Measurements from ENCODE around the gene SPRING1. TPM values are rescaled to one million over a fixed set of nuclear protein-coding genes. Genes with fewer than 3 reads are reported as not detected.

SPRING1 gene
- polyA plus RNA-seq, 2 of the 4 experiments (the other 2 are of a cell fraction) = 11.2 to 17.4 TPM

DNA sequence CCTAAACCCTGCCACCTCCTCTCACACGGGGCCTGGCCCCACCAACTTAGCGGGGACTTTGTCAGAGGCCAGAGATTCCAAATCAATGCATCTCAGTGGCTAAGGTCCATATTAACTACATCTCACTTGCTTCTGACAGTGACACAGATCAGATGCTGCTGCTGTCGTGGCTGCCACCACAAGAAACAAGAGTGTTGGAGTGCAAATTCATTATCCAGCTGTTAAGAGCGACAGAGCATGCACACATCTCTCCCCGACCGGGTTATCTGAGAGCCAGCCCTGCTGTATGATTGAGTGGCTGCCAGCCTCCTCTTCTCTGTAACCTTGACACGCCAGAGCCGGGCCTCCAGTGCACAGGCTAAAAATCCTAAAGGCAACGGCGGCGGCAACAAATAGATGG, 40.2 kb downstream of the SPRING1 start:
- FAIRE-seq = no peak
- no peak overlapping the region for H3K4me3 ChIP-seq
- H3K9me3 ChIP-seq = no peaks in the 10 kb centered on the region
- peak in 1 of 2 experiments; percentile 25; a peak in 2 of 6 replicates for ATAC-seq
- POLR2A ChIA-PET = interaction anchor here (0.6 kb wide), 1 partner anchor 562 kb away, joined by 5 read pairs; no protein-coding TSS in a partner anchor
- 90% methylated on average over 11 of the region's 11 CpGs for WGBS (ENCODE audit: missing lambda C conversion rate)
- CTCF ChIA-PET = interaction anchor here (0.6 to 5.0 kb wide), 13 partner anchors 8 to 695 kb away, joined by 3 to 39 read pairs (median 3); no protein-coding TSS in a partner anchor
- DNase-seq (ENCODE audit: low read depth in 1 of 2, low spot score in 1 of 2) = no peak
- no peak overlapping the region for H3K27ac ChIP-seq
- no peaks in the 10 kb centered on the region for H3K4me1 ChIP-seq
- no peak overlapping the region for H3K4me2 ChIP-seq
- TF ChIP-seq JUN (IDR thresholded peaks at IDR 0.05) = no peak
- TF ChIP-seq, protein P1, sequence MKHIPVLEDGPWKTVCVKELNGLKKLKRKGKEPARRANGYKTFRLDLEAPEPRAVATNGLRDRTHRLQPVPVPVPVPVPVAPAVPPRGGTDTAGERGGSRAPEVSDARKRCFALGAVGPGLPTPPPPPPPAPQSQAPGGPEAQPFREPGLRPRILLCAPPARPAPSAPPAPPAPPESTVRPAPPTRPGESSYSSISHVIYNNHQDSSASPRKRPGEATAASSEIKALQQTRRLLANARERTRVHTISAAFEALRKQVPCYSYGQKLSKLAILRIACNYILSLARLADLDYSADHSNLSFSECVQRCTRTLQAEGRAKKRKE (CRISPR knock-in tag; IDR thresholded peaks at IDR 0.05; ENCODE audit: low read depth) = no peak
- no peak for TF ChIP-seq RNF2 (IDR thresholded peaks at IDR 0.05; ENCODE audit: borderline replicate concordance, low read depth)
- TF ChIP-seq MYC (IDR thresholded peaks at IDR 0.05; ENCODE audit: borderline replicate concordance, low read length) = no peak
- TF ChIP-seq, protein P2, sequence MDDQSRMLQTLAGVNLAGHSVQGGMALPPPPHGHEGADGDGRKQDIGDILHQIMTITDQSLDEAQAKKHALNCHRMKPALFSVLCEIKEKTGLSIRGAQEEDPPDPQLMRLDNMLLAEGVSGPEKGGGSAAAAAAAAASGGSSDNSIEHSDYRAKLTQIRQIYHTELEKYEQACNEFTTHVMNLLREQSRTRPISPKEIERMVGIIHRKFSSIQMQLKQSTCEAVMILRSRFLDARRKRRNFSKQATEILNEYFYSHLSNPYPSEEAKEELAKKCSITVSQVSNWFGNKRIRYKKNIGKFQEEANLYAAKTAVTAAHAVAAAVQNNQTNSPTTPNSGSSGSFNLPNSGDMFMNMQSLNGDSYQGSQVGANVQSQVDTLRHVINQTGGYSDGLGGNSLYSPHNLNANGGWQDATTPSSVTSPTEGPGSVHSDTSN (IDR thresholded peaks at IDR 0.05) = no peak
- TF ChIP-seq NR3C1 (IDR thresholded peaks at IDR 0.05) = no peak
- TF ChIP-seq, protein P3, sequence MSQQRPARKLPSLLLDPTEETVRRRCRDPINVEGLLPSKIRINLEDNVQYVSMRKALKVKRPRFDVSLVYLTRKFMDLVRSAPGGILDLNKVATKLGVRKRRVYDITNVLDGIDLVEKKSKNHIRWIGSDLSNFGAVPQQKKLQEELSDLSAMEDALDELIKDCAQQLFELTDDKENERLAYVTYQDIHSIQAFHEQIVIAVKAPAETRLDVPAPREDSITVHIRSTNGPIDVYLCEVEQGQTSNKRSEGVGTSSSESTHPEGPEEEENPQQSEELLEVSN (IDR thresholded peaks at IDR 0.05; ENCODE audit: borderline replicate concordance, low read depth) = no peak

DNA sequence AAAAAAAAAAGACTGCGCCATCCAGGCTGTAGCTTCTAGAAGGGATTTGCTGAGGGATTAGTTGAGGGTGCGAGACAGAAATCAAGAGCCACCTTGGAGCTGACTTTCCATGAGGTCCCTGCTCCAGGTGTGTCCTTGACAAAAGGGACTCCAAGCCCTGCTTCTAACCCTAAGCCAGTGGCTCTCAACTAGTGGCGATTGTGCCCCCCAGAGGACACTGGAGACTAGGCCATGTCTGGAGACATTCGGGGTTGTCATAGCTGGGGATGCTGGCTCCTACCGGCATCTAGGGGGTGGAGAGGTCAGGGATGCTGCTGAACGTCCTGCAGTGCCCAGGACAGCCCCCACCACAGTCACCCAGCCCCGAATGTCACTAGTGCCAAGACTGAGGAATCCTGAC, 40.6 kb downstream of the SPRING1 start:
- WGBS (ENCODE audit: missing lambda C conversion rate) = 42% methylated on average over 6 of the region's 7 CpGs
- H3K27ac ChIP-seq = 0 out of 6 replicates have a peak overlapping the region, but pooled peaks of 1 of the 2 experiments have one; percentile 27
- no peaks in the 10 kb centered on the region for H3K4me1 ChIP-seq
- TF ChIP-seq ZNF302 (CRISPR knock-in tag; IDR thresholded peaks at IDR 0.05) (no peak), RAD21 (conservative IDR thresholded peaks at IDR 0.05 in 1 of 2, IDR thresholded peaks at IDR 0.05 in 1 of 2) (peak; percentile 62 to 84), HEYL (CRISPR knock-in tag; IDR thresholded peaks at IDR 0.05) (no peak), SMC3 (IDR thresholded peaks at IDR 0.05) (peak; percentile 52)
- TF ChIP-seq, protein P4, sequence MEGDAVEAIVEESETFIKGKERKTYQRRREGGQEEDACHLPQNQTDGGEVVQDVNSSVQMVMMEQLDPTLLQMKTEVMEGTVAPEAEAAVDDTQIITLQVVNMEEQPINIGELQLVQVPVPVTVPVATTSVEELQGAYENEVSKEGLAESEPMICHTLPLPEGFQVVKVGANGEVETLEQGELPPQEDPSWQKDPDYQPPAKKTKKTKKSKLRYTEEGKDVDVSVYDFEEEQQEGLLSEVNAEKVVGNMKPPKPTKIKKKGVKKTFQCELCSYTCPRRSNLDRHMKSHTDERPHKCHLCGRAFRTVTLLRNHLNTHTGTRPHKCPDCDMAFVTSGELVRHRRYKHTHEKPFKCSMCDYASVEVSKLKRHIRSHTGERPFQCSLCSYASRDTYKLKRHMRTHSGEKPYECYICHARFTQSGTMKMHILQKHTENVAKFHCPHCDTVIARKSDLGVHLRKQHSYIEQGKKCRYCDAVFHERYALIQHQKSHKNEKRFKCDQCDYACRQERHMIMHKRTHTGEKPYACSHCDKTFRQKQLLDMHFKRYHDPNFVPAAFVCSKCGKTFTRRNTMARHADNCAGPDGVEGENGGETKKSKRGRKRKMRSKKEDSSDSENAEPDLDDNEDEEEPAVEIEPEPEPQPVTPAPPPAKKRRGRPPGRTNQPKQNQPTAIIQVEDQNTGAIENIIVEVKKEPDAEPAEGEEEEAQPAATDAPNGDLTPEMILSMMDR (IDR thresholded peaks at IDR 0.05) = peak; percentile 50
- POLR2A ChIA-PET = no interaction called here
- DNase-seq (ENCODE audit: low read depth in 1 of 2, low spot score in 1 of 2) (peak; percentile 71 to 81), ATAC-seq (peak; percentile 89 to 92), FAIRE-seq (no peak)
- H3K4me3 ChIP-seq = no peak overlapping the region
- H3K4me2 ChIP-seq = no peak overlapping the region
- H3K9me3 ChIP-seq = no peaks in the 10 kb centered on the region
- CTCF ChIA-PET = interaction anchor here (0.6 to 5.0 kb wide), 10 partner anchors 12 to 695 kb away, joined by 3 to 39 read pairs (median 3); no protein-coding TSS in a partner anchor

DNA sequence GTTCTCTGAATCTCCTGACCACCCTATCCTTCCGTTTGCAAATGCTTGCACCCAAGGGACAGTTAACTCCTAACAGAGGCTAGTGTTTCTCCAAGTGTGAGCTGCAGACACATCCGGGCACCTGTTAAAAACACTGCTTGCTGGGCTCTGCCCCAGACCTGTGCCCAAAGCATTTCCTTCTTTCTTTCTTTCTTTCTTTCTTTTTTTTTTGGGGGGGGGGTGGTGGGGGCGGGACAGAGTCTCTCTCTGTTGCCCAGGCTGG, 42.5 kb downstream of the SPRING1 start:
- no peak for FAIRE-seq
- DNase-seq (ENCODE audit: low read depth in 1 of 2, low spot score in 1 of 2) = no peak
- Histone ChIP-seq H3K4me1 (no peaks in the 10 kb centered on the region), H3K4me2 (no peak overlapping the region), H3K9me3 (no peaks in the 10 kb centered on the region), H3K4me3 (no peak overlapping the region), H3K27ac (no peak overlapping the region)
- ChIA-PET POLR2A (no interaction called here), CTCF (interaction anchor here (0.9 to 1.3 kb wide), 2 partner anchors 8 to 14 kb away, joined by 3 to 5 read pairs; no protein-coding TSS in a partner anchor)
- no peak for TF ChIP-seq SREBF2 (IDR thresholded peaks at IDR 0.05)
- no peak for TF ChIP-seq BHLHE40 (IDR thresholded peaks at IDR 0.05; ENCODE audit: low read depth, low read length)
- TF ChIP-seq RCOR1 (IDR thresholded peaks at IDR 0.05; ENCODE audit: low read depth, low read length) = no peak
- no peak for TF ChIP-seq RFX5 (IDR thresholded peaks at IDR 0.05)
- TF ChIP-seq PHF8 (IDR thresholded peaks at IDR 0.05; ENCODE audit: borderline replicate concordance, low read depth) = no peak
- TF ChIP-seq HDAC2 (IDR thresholded peaks at IDR 0.05) = no peak
- no peak for TF ChIP-seq MYC (IDR thresholded peaks at IDR 0.05; ENCODE audit: borderline replicate concordance, low read length)
- TF ChIP-seq JUN (IDR thresholded peaks at IDR 0.05) = no peak
- TF ChIP-seq CHD2 (IDR thresholded peaks at IDR 0.05; ENCODE audit: low read length, partially characterized antibody) = no peak
- TF ChIP-seq, protein P5, sequence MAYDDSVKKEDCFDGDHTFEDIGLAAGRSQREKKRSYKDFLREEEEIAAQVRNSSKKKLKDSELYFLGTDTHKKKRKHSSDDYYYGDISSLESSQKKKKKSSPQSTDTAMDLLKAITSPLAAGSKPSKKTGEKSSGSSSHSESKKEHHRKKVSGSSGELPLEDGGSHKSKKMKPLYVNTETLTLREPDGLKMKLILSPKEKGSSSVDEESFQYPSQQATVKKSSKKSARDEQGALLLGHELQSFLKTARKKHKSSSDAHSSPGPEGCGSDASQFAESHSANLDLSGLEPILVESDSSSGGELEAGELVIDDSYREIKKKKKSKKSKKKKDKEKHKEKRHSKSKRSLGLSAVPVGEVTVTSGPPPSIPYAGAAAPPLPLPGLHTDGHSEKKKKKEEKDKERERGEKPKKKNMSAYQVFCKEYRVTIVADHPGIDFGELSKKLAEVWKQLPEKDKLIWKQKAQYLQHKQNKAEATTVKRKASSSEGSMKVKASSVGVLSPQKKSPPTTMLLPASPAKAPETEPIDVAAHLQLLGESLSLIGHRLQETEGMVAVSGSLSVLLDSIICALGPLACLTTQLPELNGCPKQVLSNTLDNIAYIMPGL (CRISPR knock-in tag; IDR thresholded peaks at IDR 0.05; ENCODE audit: borderline replicate concordance) = no peak
- TF ChIP-seq, protein P6, sequence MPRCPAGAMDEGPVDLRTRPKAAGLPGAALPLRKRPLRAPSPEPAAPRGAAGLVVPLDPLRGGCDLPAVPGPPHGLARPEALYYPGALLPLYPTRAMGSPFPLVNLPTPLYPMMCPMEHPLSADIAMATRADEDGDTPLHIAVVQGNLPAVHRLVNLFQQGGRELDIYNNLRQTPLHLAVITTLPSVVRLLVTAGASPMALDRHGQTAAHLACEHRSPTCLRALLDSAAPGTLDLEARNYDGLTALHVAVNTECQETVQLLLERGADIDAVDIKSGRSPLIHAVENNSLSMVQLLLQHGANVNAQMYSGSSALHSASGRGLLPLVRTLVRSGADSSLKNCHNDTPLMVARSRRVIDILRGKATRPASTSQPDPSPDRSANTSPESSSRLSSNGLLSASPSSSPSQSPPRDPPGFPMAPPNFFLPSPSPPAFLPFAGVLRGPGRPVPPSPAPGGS (IDR thresholded peaks at IDR 0.05) = no peak
- no peak for TF ChIP-seq GATA3 (IDR thresholded peaks at IDR 0.05; ENCODE audit: borderline replicate concordance)
- TF ChIP-seq ZC3H11A (IDR thresholded peaks at IDR 0.05) = no peak
- 56% methylated on average over 3 of the region's 3 CpGs for WGBS (ENCODE audit: missing lambda C conversion rate)
- ATAC-seq = no peak
